HG02870 (cell line): ENCODE data around the gene BNIP5.

Experiments used
- ATAC-seq: cut with Tn5 transposase; IDR thresholded peaks from one replicate; pipeline ENCODE4 v1.9.1; 2021; ENCODE audit warnings: mild to moderate bottlenecking, moderate library complexity; ENCODE audit not compliant: unreplicated experiment

BNIP5 gene

GRCh38 chr6:36336779-36337241, at the start of gene BNIP5:
Gene BNIP5 (minus strand): TSS chr6:36336888. CDS start chr6:36330690, 6,198 bp downstream.
- ATAC-seq: no peak

- ATAC-seq: no peak
These were observed 47.4 kb upstream of the BNIP5 start for GRCh38 chr6:36384095-36384494.

GRCh38 chr6:36383606-36384005, 46.9 kb upstream of the BNIP5 start:
- ATAC-seq: no peak

- ATAC-seq: no peak
These were observed 46.3 kb upstream of the BNIP5 start for GRCh38 chr6:36382976-36383375.

- ATAC-seq: no peak
These were observed 45.1 kb upstream of the BNIP5 start for GRCh38 chr6:36381502-36382389.

- no peak for ATAC-seq
These were observed 43.5 kb upstream of the BNIP5 start for GRCh38 chr6:36380166-36380565.

- ATAC-seq: no peak
These were observed 42.2 kb upstream of the BNIP5 start for GRCh38 chr6:36378936-36379335.

GRCh38 chr6:36378243-36378920, 41.7 kb upstream of the BNIP5 start:
- no peak for ATAC-seq

GRCh38 chr6:36377594-36377993, 40.9 kb upstream of the BNIP5 start:
- ATAC-seq: no peak

- ATAC-seq: no peak
These were observed 40.1 kb upstream of the BNIP5 start for GRCh38 chr6:36376742-36377141.

- ATAC-seq: no peak
These were observed 39.5 kb upstream of the BNIP5 start for GRCh38 chr6:36376183-36376582.

- ATAC-seq: no peak
These were observed 39.0 kb upstream of the BNIP5 start for GRCh38 chr6:36375644-36376155.

- ATAC-seq: no peak
These were observed 38.3 kb upstream of the BNIP5 start for GRCh38 chr6:36374972-36375371.

GRCh38 chr6:36374194-36374593, 37.5 kb upstream of the BNIP5 start:
- ATAC-seq: no peak

GRCh38 chr6:36373368-36374019, 36.8 kb upstream of the BNIP5 start:
- no peak for ATAC-seq

- ATAC-seq: no peak
These were observed 35.4 kb upstream of the BNIP5 start for GRCh38 chr6:36372088-36372487.

GRCh38 chr6:36371211-36371610, 34.5 kb upstream of the BNIP5 start:
- no peak for ATAC-seq

GRCh38 chr6:36370638-36371037, 34.0 kb upstream of the BNIP5 start:
- no peak for ATAC-seq

- ATAC-seq: no peak
These were observed 32.5 kb upstream of the BNIP5 start for GRCh38 chr6:36368921-36369865.

- no peak for ATAC-seq
These were observed 31.7 kb upstream of the BNIP5 start for GRCh38 chr6:36368421-36368820.
